ENCODE data around the gene NOC4L.

GRCh38 chr12:132201391-132202120 lies 57.3 kb downstream of the NOC4L start:
- TF ChIP-seq CTCF (conservative IDR thresholded peaks at IDR 0.05; ENCODE audit: low read depth, low read length) (no peak), ELK1 (IDR thresholded peaks at IDR 0.05; ENCODE audit: borderline replicate concordance, low read depth, low read length) (no peak)
